Measurements from ENCODE around the gene CYP26B1.
A peak's percentile ranks its signal among the peaks of the same experiment; 100 is the strongest.

- no peak for TF ChIP-seq EZH2 (IDR thresholded peaks at IDR 0.05; ENCODE audit: borderline replicate concordance, low read length)
- peak; percentile 84 to 98 for TF ChIP-seq CTCF (conservative IDR thresholded peaks at IDR 0.05 in 1 of 2, IDR thresholded peaks at IDR 0.05 in 1 of 2; ENCODE audit: extremely low read depth in 1 of 2, insufficient read depth in 1 of 2, low read depth in 1 of 2, low read length in 2 of 2)
These were observed 10.1 kb downstream of the CYP26B1 start for GRCh38 chr2:72137498-72138010.
